GM19193 (cell line): ENCODE results near the gene RSAD1.

Source experiments
- POLR2A ChIP-seq: IDR thresholded peaks from 4 replicates; pipeline ENCODE4 v1.6.1; 2011; ENCODE audit not compliant: insufficient read depth, insufficient read length; ENCODE audit errors: extremely low read depth

Gene RSAD1

DNA sequence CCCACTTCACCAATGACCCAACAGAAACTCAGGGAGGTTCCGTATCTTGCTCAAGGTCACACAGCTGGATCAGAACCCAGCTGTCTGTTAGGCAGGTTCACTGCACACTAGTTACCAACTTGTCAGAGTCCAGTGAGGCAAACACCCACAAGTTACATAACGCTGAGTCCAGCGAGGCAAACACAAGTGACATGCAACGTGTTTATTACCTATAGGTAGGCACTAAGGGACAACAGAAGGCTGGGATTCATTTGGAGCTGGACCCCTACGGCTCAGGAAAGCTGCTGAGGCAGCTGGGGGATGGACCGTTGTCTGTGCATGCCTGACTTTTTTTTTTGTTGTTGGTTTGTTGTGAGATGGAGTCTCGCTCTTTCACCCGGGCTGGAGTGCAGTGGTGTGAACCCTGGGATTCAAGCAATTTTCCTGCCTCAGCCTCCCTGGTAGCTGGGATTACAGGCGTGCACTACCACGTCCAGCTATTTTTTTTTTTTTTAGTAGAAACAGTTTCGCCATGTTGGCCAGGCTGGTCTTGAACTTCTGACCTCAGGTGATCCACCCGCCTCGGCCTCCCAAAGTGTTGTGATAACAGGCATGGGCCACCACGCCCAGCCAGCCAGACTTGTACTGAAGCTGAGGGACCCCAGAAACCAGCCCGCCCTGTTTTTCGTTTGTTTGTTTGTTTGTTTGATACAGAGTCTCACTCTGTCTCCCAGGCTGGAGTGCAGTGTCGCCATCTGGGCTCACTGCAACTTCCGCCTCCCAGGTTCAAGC, 1.9 kb upstream of the RSAD1 start:
- no peak for TF ChIP-seq POLR2A

DNA sequence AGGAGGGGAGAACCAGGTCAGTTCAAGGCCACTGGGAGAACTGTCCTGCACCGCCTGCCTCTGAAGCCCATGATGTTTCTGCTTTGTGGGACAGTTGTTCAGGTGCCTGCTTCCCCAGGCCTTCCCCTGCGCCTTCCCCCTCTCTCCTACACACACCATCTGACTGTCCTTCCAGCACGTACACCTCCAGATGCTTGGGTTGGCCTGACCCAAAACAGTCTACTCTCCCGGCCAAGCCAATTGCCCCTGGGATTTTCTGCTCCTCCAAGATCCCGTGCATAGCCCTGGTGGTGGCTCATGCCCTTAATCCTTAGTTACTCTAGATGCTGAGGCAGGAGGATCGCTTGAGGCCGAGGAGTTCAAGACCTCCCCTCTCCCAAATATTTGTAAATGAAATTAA, 684 bp upstream of the RSAD1 start:
- TF ChIP-seq POLR2A = no peak

DNA sequence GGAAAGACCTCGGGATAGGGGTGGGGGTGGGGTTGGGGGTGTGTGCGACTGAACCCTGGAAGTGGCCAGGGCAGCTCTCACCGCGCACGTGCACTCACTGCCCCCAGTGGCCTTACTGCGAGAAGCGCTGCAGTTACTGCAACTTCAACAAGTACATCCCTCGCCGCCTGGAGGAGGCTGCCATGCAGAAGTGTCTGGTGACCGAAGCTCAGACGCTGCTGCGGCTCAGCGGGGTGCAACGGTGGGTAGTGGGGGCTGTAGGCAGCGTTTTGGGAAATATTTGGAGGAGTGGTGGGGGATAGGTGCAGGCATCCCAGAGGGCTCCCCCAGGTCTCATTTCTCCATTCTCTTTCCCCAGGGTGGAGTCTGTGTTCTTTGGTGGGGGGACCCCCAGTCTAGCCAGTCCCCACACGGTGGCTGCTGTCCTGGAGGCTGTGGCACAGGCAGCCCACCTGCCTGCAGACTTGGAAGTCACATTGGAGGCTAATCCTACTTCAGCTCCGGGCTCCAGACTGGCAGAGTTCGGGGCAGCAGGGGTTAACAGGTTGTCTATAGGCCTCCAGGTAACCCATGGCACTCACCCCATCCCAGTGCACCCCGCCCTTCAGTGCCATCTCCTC, 972 bp downstream of the RSAD1 start:
- TF ChIP-seq POLR2A = no peak

DNA sequence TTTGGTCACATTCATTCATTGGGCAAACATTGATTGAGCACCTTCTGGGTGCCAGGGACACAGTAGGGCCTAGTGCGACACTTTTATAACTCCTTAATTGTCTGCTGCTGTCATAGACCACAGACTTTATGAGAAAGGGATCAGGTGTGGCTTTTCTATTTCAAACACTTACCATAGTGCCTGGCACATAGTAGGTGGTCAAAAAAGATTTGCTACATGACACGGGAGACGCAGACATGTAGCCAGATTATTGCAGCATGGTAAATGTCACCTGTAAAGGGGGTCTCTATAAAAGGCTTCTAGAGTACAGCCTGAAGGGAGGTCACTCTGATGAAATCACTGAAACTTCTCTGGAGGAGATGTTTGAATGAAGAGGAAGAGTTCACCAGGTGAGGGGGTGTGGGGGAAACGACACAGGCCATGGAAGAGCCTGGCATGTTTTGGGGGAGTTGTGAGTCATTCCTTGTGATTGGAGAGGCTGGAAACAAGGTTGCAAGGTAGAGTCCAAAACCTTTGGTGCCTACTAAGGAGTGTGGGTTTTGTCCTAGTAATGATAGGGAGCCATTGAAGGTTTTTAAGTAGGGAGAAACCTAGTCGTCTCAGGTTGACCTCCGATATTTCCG, 1.6 kb downstream of the RSAD1 start:
- no peak for TF ChIP-seq POLR2A

DNA sequence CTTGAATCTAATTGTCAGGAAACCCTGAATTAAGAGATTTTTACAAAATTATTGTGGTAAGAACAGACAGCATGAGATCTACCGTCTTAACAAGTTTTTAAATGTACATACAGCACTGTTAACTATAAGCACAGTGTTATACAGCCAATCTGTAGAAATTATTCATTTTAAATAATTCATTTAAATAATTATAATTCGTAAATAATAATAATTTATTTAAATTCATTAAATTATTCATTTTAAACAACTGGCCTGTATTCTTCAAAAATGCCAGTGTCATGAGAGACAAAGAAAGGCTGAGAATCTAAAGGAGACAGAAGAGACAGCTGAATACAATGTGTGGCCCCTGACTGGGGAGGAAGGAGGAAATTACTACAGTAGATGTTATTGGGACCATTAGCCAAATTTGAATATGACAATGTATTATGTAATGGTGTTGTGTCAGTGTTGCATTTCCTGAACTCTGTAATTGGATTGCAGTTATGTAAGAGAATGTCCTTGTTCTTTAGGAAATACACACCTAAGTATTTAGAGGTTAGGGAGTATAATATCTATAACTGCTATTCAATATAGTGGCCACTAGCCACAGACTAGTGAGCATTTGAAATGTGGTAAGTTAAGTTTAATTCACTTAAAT, 2.3 kb downstream of the RSAD1 start:
- TF ChIP-seq POLR2A = no peak

DNA sequence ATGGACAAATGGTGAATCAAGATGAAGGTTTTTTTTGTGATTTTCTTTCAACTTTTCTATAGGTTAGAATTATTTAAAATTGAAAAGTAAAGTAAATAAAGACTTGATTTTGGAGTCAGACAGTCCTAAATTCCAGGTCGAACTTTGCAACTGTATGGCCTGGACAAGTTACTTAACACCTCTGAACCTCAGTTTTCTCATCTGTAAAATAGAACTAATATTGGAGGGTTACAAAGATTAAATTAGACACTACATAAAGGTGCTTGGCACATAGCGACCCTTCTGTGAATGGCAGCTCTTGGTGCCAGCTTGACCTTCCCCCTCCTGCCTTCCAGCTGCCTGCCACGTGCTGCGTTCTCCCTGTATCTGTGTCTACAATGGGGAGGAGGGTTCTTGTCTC, 3.0 kb downstream of the RSAD1 start:
- no peak for TF ChIP-seq POLR2A

DNA sequence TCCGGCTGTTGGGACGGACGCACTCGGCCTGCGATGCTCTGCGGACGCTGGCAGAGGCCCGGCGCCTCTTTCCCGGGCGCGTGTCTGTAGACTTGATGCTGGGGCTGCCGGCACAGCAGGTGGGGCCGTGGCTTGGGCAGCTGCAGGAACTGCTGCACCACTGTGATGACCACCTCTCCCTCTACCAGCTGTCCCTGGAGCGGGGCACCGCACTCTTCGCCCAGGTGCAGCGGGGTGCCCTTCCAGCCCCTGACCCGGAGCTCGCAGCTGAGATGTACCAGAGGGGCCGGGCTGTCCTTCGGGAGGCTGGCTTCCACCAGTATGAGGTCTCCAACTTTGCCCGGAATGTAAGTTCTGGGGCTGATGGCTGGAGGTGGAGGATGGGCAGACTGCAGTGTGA, 3.5 kb downstream of the RSAD1 start:
- TF ChIP-seq POLR2A = no peak

DNA sequence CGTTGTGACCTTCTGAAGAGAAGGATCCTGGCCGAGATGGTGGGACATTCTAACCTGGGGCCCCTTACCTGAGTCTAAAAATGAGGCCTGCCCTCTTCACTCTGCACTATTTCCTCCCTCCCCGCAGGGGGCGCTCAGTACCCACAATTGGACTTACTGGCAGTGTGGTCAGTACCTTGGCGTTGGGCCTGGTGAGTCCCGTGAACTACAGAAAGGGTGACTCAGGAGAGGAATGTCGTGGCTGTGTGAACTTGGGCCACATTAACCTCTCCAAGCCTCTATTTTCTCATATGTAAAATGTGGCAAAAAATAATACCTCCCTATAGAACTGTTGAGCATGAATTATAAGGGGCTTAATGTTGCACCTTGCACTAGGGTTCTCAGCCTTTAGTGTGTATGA, 3.9 kb downstream of the RSAD1 start:
- no peak for TF ChIP-seq POLR2A

DNA sequence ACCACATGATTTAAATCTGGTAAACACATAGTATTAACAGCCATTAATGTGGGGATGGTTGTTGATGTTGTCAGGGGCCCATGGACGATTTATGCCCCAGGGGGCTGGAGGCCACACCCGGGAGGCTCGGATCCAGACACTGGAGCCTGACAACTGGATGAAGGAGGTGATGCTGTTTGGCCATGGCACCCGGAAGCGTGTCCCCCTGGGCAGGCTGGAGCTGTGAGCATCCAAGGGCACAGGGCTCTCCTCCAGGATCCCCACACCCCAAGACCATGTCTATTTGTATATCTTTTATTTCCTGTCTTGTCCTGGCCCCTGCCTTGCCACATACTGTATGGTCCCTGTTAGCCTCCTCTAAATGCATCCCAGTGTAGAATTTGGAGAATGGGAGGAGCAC, 4.6 kb downstream of the RSAD1 start:
- no peak for TF ChIP-seq POLR2A

DNA sequence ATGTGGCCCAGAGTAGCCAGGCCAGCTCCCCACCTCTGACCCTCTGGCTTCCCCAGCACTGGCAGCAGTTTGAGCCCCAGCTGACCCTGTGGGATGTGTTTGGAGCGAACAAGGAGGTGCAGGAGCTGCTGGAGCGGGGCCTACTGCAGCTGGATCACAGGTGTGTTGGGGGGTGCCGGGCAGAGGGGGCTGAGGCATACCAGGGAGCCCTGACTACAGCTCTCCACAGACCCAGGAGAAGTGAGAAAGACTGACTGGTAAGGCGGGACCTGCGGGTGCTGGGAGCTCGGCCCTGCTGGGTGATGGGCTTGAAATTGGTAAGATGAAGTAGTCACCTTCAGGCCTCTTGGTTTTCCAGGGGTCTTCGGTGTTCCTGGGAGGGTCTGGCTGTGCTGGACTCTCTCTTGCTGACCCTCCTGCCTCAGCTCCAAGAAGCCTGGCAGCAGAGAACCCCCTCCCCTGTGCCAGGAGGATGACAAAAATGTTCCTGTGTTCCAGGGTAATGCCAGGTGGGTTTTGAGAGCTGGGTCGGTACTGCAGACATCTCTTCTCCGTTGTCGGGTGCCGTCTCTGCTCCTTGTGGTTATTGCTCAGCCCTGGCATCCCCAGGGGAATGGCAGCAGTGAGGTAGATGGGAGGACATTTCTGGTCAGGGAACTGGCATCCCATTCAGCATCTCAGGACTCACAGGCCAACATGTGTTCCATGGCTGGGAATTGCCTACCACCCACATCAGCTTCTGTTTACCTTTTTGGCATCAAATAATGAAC, 5.9 kb downstream of the RSAD1 start:
- TF ChIP-seq POLR2A = no peak

DNA sequence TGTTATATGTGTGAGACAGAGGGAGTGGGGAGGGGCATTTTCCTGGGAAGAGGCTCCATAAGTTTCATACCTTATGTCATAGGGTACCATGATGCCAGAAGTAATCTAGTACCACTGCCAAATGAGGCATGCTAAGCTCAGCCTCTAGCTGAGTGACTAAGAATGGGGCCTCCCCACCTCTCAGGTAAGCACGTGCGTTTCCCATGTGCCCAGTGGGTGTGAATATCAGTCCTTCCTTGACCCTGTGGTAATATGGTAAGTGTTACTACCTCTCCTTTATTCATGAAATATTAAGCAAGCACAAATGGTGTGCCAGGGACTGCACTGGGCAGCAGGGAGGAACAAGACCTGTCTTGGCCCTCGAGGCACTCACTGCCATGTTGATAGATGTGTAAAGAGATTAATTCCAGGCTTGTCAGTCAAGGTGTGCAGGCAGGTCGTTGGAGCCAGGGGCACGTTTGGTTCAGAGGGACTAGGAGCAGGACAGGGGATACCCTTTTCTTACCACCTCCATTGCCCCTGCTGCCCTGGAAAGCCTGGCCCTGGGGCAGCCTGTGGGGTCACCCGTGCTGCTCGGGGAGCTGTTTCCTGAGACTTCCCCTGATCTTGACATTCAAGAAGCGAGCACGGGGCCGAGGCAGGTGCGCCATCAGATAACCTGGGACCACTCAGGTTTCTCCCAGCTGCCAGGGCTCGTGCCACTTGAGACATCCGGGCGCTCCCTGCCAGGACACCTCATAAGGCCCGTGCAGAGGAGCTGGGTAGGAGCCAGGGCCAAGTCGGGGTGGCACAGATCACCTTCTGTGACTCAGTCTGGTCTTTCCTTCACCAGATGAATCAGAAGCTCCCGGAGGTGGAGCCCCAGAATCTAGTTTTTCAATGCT, 8.8 kb downstream of the RSAD1 start:
- TF ChIP-seq POLR2A = no peak

DNA sequence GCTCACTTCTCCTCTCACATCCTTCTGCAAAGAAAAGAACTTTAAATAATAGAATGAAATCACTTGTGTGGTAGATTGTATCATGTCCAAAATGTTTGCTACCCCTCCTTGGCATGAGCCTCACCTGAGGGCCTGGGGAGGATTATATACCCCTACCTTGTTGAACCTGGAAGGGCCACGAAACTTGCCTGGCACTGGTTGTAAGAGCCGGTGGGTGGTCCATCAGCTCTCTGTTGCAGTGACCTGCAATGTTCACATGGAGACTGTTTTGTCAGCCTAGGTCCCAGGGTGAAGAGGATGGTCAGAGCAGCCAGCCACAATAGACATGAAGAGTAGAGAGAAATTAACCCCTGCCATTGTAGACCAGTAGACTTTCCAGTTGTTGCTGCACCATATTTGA, 10.2 kb downstream of the RSAD1 start:
- no peak for TF ChIP-seq POLR2A

DNA sequence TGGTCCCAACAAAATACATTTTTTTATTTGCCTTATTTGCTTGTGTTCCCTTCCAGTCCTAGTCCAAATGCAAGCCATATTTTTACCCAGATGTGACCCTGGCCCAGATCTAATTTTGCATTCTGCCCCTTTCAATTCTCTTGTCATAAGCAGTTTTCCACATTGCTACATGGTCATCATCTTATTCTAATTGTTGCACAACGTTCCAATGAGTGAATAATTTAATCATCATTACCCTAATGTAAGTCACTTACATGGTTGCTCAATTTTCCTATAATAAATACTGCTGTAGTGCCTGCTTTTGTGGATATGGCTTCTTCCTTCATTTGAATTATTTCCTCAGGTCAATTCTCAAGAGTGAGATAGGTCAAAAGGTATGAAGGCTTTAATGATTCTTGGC, 12.8 kb downstream of the RSAD1 start:
- no peak for TF ChIP-seq POLR2A

DNA sequence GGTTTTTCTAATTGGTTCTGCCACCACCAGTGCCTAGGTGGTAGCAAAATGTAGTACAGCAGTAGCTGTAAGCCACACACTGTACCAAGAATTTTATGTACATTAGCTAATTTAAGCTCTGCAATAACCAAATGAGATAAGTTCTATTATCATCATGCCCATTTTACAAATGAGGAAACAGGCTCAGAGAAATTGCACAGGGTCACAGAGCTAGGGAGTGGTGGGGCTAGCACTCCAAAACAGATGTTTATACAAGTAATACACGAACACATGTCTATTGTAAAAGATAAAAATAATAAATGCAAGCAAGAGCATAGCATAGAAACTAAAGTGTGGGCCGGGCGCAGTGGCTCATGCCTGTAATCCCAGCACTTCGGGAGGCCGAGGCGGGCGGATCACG, 13.6 kb downstream of the RSAD1 start:
- no peak for TF ChIP-seq POLR2A
